ENCODE results near the gene MYL6B.
A peak's percentile ranks its signal among the peaks of the same experiment; 100 is the strongest.

The MYL6B gene

GRCh38 chr12:56127888-56128669, 24.3 kb upstream of the MYL6B start, which contains the start of gene ESYT1:
Gene ESYT1 (plus strand): TSS chr12:56128267. CDS start chr12:56128320, 53 bp downstream.
- Histone ChIP-seq H3K4me3 (ENCODE audit: control insufficient read depth in 1 of 7, extremely low read depth in 1 of 7, insufficient read depth in 4 of 7, low read depth in 2 of 7, low read length in 6 of 7) (peak within 1 kb of the TSS; percentile 83 to 97 (median 90)), H3K4me1 (ENCODE audit: control extremely low read depth in 1 of 4, control insufficient read depth in 4 of 4, insufficient read depth in 4 of 4, low read length in 3 of 4) (peaks cover 26 to 68% (median 64%) of the 10 kb centered on the region in 4 experiments), H3K27ac (ENCODE audit: insufficient read depth in 1 of 2, low read depth in 1 of 2, low read length in 2 of 2, poor library complexity in 1 of 2, severe bottlenecking in 2 of 2) (peak within 1 kb of the TSS; percentile 78 to 91), H3K27me3 (replicated peaks in 2 of 5; ENCODE audit: control insufficient read depth in 4 of 5, insufficient read depth in 5 of 5, low read length in 4 of 5) (no peaks in the 10 kb centered on the region), H3K9me3 (ENCODE audit: control extremely low read depth in 1 of 5, control insufficient read depth in 4 of 5, insufficient read depth in 2 of 5, low read depth in 1 of 5, low read length in 4 of 5) (no peaks in the 10 kb centered on the region), H3K36me3 (ENCODE audit: control insufficient read depth in 4 of 4, insufficient read depth in 4 of 4, low read length in 3 of 4) (peaks cover 8 to 30% (median 23%) of the 10 kb centered on the region in 4 experiments)
- ChIA-PET CTCF (interaction anchor here (0.7 to 12.4 kb wide), 14 partner anchors 10 to 110 kb away, joined by 3 to 198 read pairs (median 6); partner anchors contain the start of genes MYL6, MYL6B, RNF41 and RPL41), POLR2A (interaction anchor here (0.5 to 4.8 kb wide), 10 partner anchors 10 to 94 kb away, joined by 3 to 24 read pairs (median 4); partner anchors contain the start of genes MYL6, RNF41, SMARCC2 and ZC3H10)
- DNase-seq: peak; percentile 100
- WGBS (ENCODE audit: insufficient coverage): 0% methylated on average over 36 of the region's 49 CpGs

- Histone ChIP-seq H3K27me3 (replicated peaks in 2 of 5; ENCODE audit: control insufficient read depth in 4 of 5, insufficient read depth in 5 of 5, low read length in 4 of 5) (no peaks in the 10 kb centered on the region), H3K27ac (ENCODE audit: insufficient read depth in 1 of 2, low read depth in 1 of 2, low read length in 2 of 2, poor library complexity in 1 of 2, severe bottlenecking in 2 of 2) (peak overlapping the region; percentile 48 to 89), H3K9me3 (ENCODE audit: control extremely low read depth in 1 of 5, control insufficient read depth in 4 of 5, insufficient read depth in 2 of 5, low read depth in 1 of 5, low read length in 4 of 5) (no peaks in the 10 kb centered on the region), H3K4me3 (ENCODE audit: control insufficient read depth in 1 of 7, extremely low read depth in 1 of 7, insufficient read depth in 4 of 7, low read depth in 2 of 7, low read length in 6 of 7) (peak overlapping the region; percentile 83 to 97 (median 90)), H3K4me1 (ENCODE audit: control extremely low read depth in 1 of 4, control insufficient read depth in 4 of 4, insufficient read depth in 4 of 4, low read length in 3 of 4) (peaks cover 26 to 67% (median 63%) of the 10 kb centered on the region in 4 experiments), H3K36me3 (ENCODE audit: control insufficient read depth in 4 of 4, insufficient read depth in 4 of 4, low read length in 3 of 4) (peaks cover 11 to 37% (median 28%) of the 10 kb centered on the region in 4 experiments)
- POLR2A ChIA-PET: interaction anchor here (0.9 to 4.8 kb wide), 8 partner anchors 10 to 93 kb away, joined by 3 to 24 read pairs (median 4); partner anchors contain the start of genes MYL6, RNF41, SMARCC2 and ZC3H10
- DNase-seq: peak in 2 of 3 donors; percentile 46 to 63
- CTCF ChIA-PET: interaction anchor here (0.9 to 12.4 kb wide), 11 partner anchors 10 to 110 kb away, joined by 3 to 198 read pairs (median 8); partner anchors contain the start of genes MYL6, MYL6B, RNF41 and RPL41
- WGBS (ENCODE audit: insufficient coverage): 0% methylated on average over 19 of the region's 20 CpGs
Observed at GRCh38 chr12:56128670-56129205, 23.6 kb upstream of the MYL6B start.

DNA sequence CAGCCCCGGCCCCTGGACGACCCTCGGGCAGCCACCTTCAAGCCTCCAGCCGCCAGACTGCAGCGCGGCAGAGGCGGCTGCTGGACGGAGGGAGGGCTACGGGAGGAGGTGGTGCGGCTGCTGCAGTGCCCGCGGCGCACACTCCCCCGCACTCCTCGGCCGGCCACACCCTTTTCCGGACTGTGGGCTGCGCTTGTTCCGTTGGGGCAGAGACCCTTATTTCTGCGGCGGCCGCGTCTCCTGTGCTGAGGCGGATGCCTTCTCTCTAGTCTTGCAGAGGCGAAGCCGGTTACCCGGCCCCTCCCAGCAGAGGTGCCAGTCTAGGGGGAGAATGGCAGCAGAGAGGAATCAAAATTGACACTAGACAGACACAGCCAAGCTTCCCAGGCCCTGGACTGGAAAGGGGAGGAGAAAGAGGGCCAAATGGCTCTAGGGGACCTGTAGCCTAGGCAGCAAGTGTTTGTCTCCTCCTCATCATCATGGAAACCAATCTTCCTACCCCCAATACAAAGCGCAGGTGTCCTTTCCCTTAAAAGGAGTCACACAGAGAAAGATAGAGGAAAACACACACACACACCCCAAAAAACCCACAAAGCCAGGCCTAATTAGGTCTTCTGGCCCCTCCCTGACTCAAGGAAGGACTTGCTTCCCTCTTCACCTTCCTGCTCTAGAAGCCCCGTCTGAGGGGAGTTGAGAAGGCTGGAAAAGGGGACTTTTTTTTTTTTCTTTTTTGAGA, 23.0 kb upstream of the MYL6B start:
- CTCF ChIA-PET: interaction anchor here (0.6 to 12.4 kb wide), 11 partner anchors 9 to 93 kb away, joined by 3 to 198 read pairs (median 7); partner anchors contain the start of genes MYL6, MYL6B, RNF41 and RPL41
- peaks cover 16 to 41% (median 34%) of the 10 kb centered on the region in 4 experiments for H3K36me3 ChIP-seq (ENCODE audit: control insufficient read depth in 4 of 4, insufficient read depth in 4 of 4, low read length in 3 of 4)
- POLR2A ChIA-PET: interaction anchor here (0.6 to 4.8 kb wide), 3 partner anchors 29 to 1695 kb away, joined by 3 to 24 read pairs (median 11); partner anchors contain the start of genes MYL6 and RNF41
- H3K9me3 ChIP-seq (ENCODE audit: control extremely low read depth in 1 of 5, control insufficient read depth in 4 of 5, insufficient read depth in 2 of 5, low read depth in 1 of 5, low read length in 4 of 5): no peaks in the 10 kb centered on the region
- H3K27ac ChIP-seq (ENCODE audit: insufficient read depth in 1 of 2, low read depth in 1 of 2, low read length in 2 of 2, poor library complexity in 1 of 2, severe bottlenecking in 2 of 2): peak overlapping the region; percentile 35 to 89
- H3K27me3 ChIP-seq (replicated peaks in 2 of 5; ENCODE audit: control insufficient read depth in 4 of 5, insufficient read depth in 5 of 5, low read length in 4 of 5): no peaks in the 10 kb centered on the region
- H3K4me1 ChIP-seq (ENCODE audit: control extremely low read depth in 1 of 4, control insufficient read depth in 4 of 4, insufficient read depth in 4 of 4, low read length in 3 of 4): peaks cover 26 to 62% (median 59%) of the 10 kb centered on the region in 4 experiments
- WGBS (ENCODE audit: insufficient coverage): under 1% methylated on average over 24 of the region's 29 CpGs
- peak; percentile 76 to 91 (median 86) for DNase-seq
- peak overlapping the region; percentile 83 to 97 (median 90) for H3K4me3 ChIP-seq (ENCODE audit: control insufficient read depth in 1 of 7, extremely low read depth in 1 of 7, insufficient read depth in 4 of 7, low read depth in 2 of 7, low read length in 6 of 7)

GRCh38 chr12:56129942-56130495, 22.4 kb upstream of the MYL6B start:
- H3K4me1 ChIP-seq (ENCODE audit: control extremely low read depth in 1 of 4, control insufficient read depth in 4 of 4, insufficient read depth in 4 of 4, low read length in 3 of 4): peaks cover 21 to 56% (median 52%) of the 10 kb centered on the region in 4 experiments
- DNase-seq: no peak
- ChIA-PET POLR2A (interaction anchor here (0.6 to 4.8 kb wide), 2 partner anchors 28 to 1695 kb away, joined by 3 to 24 read pairs; partner anchors contain the start of gene MYL6), CTCF (interaction anchor here (0.6 to 5.6 kb wide), 8 partner anchors 8 to 58 kb away, joined by 3 to 37 read pairs (median 4); partner anchors contain the start of genes MYL6, MYL6B, RPL41 and ZC3H10)
- H3K4me3 ChIP-seq (ENCODE audit: control insufficient read depth in 1 of 7, extremely low read depth in 1 of 7, insufficient read depth in 4 of 7, low read depth in 2 of 7, low read length in 6 of 7): peak overlapping the region in 6 of 7 experiments; percentile 87 to 97 (median 90)
- H3K9me3 ChIP-seq (ENCODE audit: control extremely low read depth in 1 of 5, control insufficient read depth in 4 of 5, insufficient read depth in 2 of 5, low read depth in 1 of 5, low read length in 4 of 5): no peaks in the 10 kb centered on the region
- WGBS (ENCODE audit: insufficient coverage): 81% methylated on average over 16 of the region's 22 CpGs
- peak overlapping the region; percentile 35 to 89 for H3K27ac ChIP-seq (ENCODE audit: insufficient read depth in 1 of 2, low read depth in 1 of 2, low read length in 2 of 2, poor library complexity in 1 of 2, severe bottlenecking in 2 of 2)
- H3K27me3 ChIP-seq (replicated peaks in 2 of 5; ENCODE audit: control insufficient read depth in 4 of 5, insufficient read depth in 5 of 5, low read length in 4 of 5): no peaks in the 10 kb centered on the region
- peaks cover 16 to 47% (median 36%) of the 10 kb centered on the region in 4 experiments for H3K36me3 ChIP-seq (ENCODE audit: control insufficient read depth in 4 of 4, insufficient read depth in 4 of 4, low read length in 3 of 4)

DNA sequence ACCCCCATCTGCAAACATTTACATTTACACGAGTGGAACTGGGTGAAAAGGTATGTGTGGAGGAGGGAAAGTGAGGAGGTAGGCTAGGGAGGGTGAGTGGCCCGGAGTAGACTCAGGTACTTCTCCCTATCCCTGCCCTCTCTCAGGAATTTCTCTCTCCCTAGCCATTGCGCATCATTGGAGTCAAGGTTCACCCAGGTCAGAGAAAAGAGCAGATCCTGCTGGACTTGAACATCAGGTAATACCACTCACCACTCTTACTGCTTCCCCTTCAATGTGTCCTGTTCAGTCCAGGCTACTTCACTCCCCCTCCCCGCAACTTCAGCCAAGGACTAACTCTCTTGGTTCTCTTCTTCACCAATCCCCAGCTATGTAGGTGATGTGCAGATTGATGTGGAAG, 21.5 kb upstream of the MYL6B start:
- POLR2A ChIA-PET: no interaction called here
- DNase-seq: no peak
- H3K27me3 ChIP-seq (replicated peaks in 2 of 5; ENCODE audit: control insufficient read depth in 4 of 5, insufficient read depth in 5 of 5, low read length in 4 of 5): no peaks in the 10 kb centered on the region
- CTCF ChIA-PET: interaction anchor here (0.9 to 5.6 kb wide), 4 partner anchors 8 to 57 kb away, joined by 3 to 37 read pairs (median 11); partner anchors contain the start of genes RPL41 and ZC3H10
- H3K4me3 ChIP-seq (ENCODE audit: control insufficient read depth in 1 of 7, extremely low read depth in 1 of 7, insufficient read depth in 4 of 7, low read depth in 2 of 7, low read length in 6 of 7): no peak overlapping the region
- H3K27ac ChIP-seq (ENCODE audit: insufficient read depth in 1 of 2, low read depth in 1 of 2, low read length in 2 of 2, poor library complexity in 1 of 2, severe bottlenecking in 2 of 2): peak overlapping the region; percentile 12 to 89
- peaks cover 18 to 47% (median 44%) of the 10 kb centered on the region in 4 experiments for H3K4me1 ChIP-seq (ENCODE audit: control extremely low read depth in 1 of 4, control insufficient read depth in 4 of 4, insufficient read depth in 4 of 4, low read length in 3 of 4)
- peaks cover 16 to 51% (median 38%) of the 10 kb centered on the region in 4 experiments for H3K36me3 ChIP-seq (ENCODE audit: control insufficient read depth in 4 of 4, insufficient read depth in 4 of 4, low read length in 3 of 4)
- H3K9me3 ChIP-seq (ENCODE audit: control extremely low read depth in 1 of 5, control insufficient read depth in 4 of 5, insufficient read depth in 2 of 5, low read depth in 1 of 5, low read length in 4 of 5): no peaks in the 10 kb centered on the region
- WGBS (ENCODE audit: insufficient coverage): 100% methylated on average over 1 of the region's 4 CpGs

GRCh38 chr12:56134897-56135296, 17.5 kb upstream of the MYL6B start:
- CTCF ChIA-PET: interaction anchor here (1.0 to 10.6 kb wide), 2 partner anchors 9 to 10 kb away, joined by 5 to 90 read pairs; partner anchors contain the start of gene ESYT1

More at GRCh38 chr12:56134897-56135296, 17.5 kb upstream of the MYL6B start:
- DNase-seq: no peak
- H3K4me1 ChIP-seq (ENCODE audit: control extremely low read depth in 1 of 4, control insufficient read depth in 4 of 4, insufficient read depth in 4 of 4, low read length in 3 of 4): peaks cover 0 to 24% (median 20%) of the 10 kb centered on the region in 4 experiments
- no peaks in the 10 kb centered on the region for H3K9me3 ChIP-seq (ENCODE audit: control extremely low read depth in 1 of 5, control insufficient read depth in 4 of 5, insufficient read depth in 2 of 5, low read depth in 1 of 5, low read length in 4 of 5)
- no peak overlapping the region for H3K4me3 ChIP-seq (ENCODE audit: control insufficient read depth in 1 of 7, extremely low read depth in 1 of 7, insufficient read depth in 4 of 7, low read depth in 2 of 7, low read length in 6 of 7)
- no peak overlapping the region for H3K27ac ChIP-seq (ENCODE audit: insufficient read depth in 1 of 2, low read depth in 1 of 2, low read length in 2 of 2, poor library complexity in 1 of 2, severe bottlenecking in 2 of 2)
- 100% methylated on average over 1 of the region's 6 CpGs for WGBS (ENCODE audit: insufficient coverage)
- POLR2A ChIA-PET: no interaction called here
- peaks cover 20 to 88% (median 66%) of the 10 kb centered on the region in 4 experiments for H3K36me3 ChIP-seq (ENCODE audit: control insufficient read depth in 4 of 4, insufficient read depth in 4 of 4, low read length in 3 of 4)
- H3K27me3 ChIP-seq (replicated peaks in 2 of 5; ENCODE audit: control insufficient read depth in 4 of 5, insufficient read depth in 5 of 5, low read length in 4 of 5): no peaks in the 10 kb centered on the region
